ENCODE measurements around the gene CTSL. TPM values are rescaled to one million over a fixed set of nuclear protein-coding genes. Genes with fewer than 3 reads are reported as not detected.

CTSL gene
- total RNA-seq, 4 donors from 2014 or later: 160 to 932 (median 321) TPM

- no peak for ATAC-seq (ENCODE audit: low FRiP score)
- no peak for TF ChIP-seq CTCF (IDR thresholded peaks at IDR 0.05)
- no peak for DNase-seq (ENCODE audit: low spot score)
Observed at GRCh38 chr9:87701491-87701890, 24.4 kb upstream of the CTSL start.

GRCh38 chr9:87701931-87702421, 23.9 kb upstream of the CTSL start:
- TF ChIP-seq CTCF (IDR thresholded peaks at IDR 0.05): no peak
- no peak for ATAC-seq (ENCODE audit: low FRiP score)
- DNase-seq (ENCODE audit: low spot score): no peak

DNA sequence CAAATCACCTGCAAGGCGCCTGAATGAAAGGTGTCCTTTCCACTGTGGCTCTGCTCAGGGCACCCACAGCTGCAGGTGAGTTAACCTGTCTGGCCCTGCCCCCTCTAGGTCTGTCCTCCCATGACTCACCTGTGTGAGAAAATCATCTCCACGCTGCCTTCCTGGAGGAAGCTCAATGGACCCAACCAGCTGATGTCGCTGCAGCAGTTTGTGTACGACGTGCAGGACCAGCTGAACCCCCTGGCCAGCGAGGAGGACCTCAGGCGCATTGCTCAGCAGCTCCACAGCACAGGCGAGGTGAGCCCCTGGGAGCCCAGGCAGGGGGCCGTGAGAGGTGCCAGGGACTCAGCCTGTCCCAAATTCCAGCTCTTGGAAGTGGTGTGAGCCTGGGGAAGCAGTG, 23.0 kb upstream of the CTSL start:
- TF ChIP-seq CTCF (IDR thresholded peaks at IDR 0.05): no peak
- ATAC-seq (ENCODE audit: low FRiP score) (no peak), DNase-seq (ENCODE audit: low spot score) (no peak)

GRCh38 chr9:87703636-87704276, 22.2 kb upstream of the CTSL start:
- ATAC-seq (ENCODE audit: low FRiP score): no peak
- DNase-seq (ENCODE audit: low spot score): no peak
- no peak for TF ChIP-seq CTCF (IDR thresholded peaks at IDR 0.05)

DNA sequence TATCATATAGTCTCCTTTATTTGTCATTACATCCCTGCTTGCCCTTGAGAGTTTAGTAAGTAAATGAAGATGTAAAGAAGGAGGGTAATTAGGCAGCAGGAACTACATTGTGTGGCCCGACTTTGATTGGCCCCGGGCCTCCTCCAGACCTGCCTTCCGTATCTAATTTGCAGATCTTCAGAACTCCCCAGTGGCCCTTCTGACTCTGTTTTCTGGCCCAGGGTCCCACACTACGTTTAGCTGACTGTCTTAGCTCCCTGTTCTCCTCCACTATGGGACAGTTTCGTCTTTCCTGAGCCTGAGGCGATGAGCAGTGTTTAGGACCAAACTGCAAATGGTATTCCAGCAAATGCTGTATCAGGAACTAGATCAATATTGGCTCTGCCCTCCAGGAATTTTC, 21.6 kb upstream of the CTSL start:
- no peak for DNase-seq (ENCODE audit: low spot score)

DNA sequence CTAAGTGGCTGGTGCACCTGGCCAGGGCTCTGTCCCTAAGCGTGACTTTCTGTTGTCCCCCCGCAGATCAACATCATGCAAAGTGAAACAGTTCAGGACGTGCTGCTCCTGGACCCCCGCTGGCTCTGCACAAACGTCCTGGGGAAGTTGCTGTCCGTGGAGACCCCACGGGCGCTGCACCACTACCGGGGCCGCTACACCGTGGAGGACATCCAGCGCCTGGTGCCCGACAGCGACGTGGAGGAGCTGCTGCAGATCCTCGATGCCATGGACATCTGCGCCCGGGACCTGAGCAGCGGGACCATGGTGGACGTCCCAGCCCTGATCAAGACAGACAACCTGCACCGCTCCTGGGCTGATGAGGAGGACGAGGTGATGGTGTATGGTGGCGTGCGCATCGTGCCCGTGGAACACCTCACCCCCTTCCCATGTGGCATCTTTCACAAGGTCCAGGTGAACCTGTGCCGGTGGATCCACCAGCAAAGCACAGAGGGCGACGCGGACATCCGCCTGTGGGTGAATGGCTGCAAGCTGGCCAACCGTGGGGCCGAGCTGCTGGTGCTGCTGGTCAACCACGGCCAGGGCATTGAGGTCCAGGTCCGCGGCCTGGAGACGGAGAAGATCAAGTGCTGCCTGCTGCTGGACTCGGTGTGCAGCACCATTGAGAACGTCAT, 19.7 kb upstream of the CTSL start:
- no peak for ATAC-seq (ENCODE audit: low FRiP score)
- no peak for TF ChIP-seq CTCF (IDR thresholded peaks at IDR 0.05)
- no peak for DNase-seq (ENCODE audit: low spot score)

More for the DNA sequence above, 21.6 kb upstream of the CTSL start:
- no peak for TF ChIP-seq CTCF (IDR thresholded peaks at IDR 0.05)
- no peak for ATAC-seq (ENCODE audit: low FRiP score)
